Stimulated activated CD4-positive, alpha-beta T cell treated with anti-CD3 and anti-CD28 coated beads, Interleukin-1b, Interleukin-23, amount 100 ng/mL, for 24 hours (primary cell): ENCODE measurements around the gene ZNF548.
A peak's percentile ranks its signal among the peaks of the same experiment; 100 is the strongest.
"Not testable (repeated sequence)": the region's sequence is repeated elsewhere in the genome, so short reads cannot be mapped to it uniquely, and the experiment has no call there.

Source experiments
- DNase-seq, 4 experiments: peaks; one replicate each; pipeline ENCODE4 v3.0.0-alpha.2; 2020; ENCODE audit warnings: low read depth in 4 of 4, low spot score in 1 of 4

ZNF548 gene

GRCh38 chr19:57389730-57390598 lies at the start of gene ZNF548:
ZNF548 (plus strand) TSS chr19:57389854; CDS start chr19:57390100, 246 bp downstream.
- peak; percentile 88 to 96 (median 92) for DNase-seq

GRCh38 chr19:57342582-57342981 lies 47.1 kb upstream of the ZNF548 start:
- DNase-seq, result no peak

- no peak for DNase-seq
These were observed 41.5 kb upstream of the ZNF548 start for GRCh38 chr19:57348136-57348535.

- DNase-seq, result peak; percentile 47 to 74 (median 68)
These were observed 38.5 kb upstream of the ZNF548 start, which contains the start of gene ZNF304 for GRCh38 chr19:57350877-57351805. ZNF304 (plus strand) TSS chr19:57351271; CDS start chr19:57351665, 394 bp downstream.

- DNase-seq, result no peak
These were observed 37.8 kb upstream of the ZNF548 start for GRCh38 chr19:57351867-57352266.

GRCh38 chr19:57355916-57356315 lies 33.7 kb upstream of the ZNF548 start:
- DNase-seq, result no peak

GRCh38 chr19:57357406-57357805 lies 32.2 kb upstream of the ZNF548 start:
- DNase-seq, result no peak

GRCh38 chr19:57359300-57359699 lies 30.4 kb upstream of the ZNF548 start:
- no peak for DNase-seq

- DNase-seq, result no peak
These were observed 27.2 kb upstream of the ZNF548 start for GRCh38 chr19:57362419-57362818.

GRCh38 chr19:57362997-57363687 lies 26.5 kb upstream of the ZNF548 start, which contains the start of the genes TRAPPC2B and ZNF547:
TRAPPC2B (plus strand) TSS chr19:57363551; CDS start chr19:57364834, 1,283 bp downstream.
ZNF547 (plus strand) TSS chr19:57363551; CDS start chr19:57368556, 5,005 bp downstream.
- DNase-seq, result peak; percentile 90 to 98 (median 94)

GRCh38 chr19:57363688-57364181 lies 25.9 kb upstream of the ZNF548 start:
- DNase-seq, result no peak

GRCh38 chr19:57366776-57367175 lies 22.9 kb upstream of the ZNF548 start:
- no peak for DNase-seq

- DNase-seq, result no peak
These were observed 15.5 kb upstream of the ZNF548 start for GRCh38 chr19:57374179-57374578.

GRCh38 chr19:57374647-57375046 lies 15.0 kb upstream of the ZNF548 start:
- DNase-seq, result not testable (repeated sequence)

GRCh38 chr19:57376151-57376550 lies 13.5 kb upstream of the ZNF548 start:
- no peak for DNase-seq

- DNase-seq, result no peak
These were observed 12.0 kb upstream of the ZNF548 start for GRCh38 chr19:57377498-57378146.

GRCh38 chr19:57380923-57381322 lies 8.7 kb upstream of the ZNF548 start:
- DNase-seq, result no peak

GRCh38 chr19:57382806-57383488 lies 6.7 kb upstream of the ZNF548 start:
- DNase-seq, result no peak

- DNase-seq, result no peak
These were observed 392 bp upstream of the ZNF548 start for GRCh38 chr19:57389194-57389729.
